Natural killer cell (primary cell): ENCODE results near the gene OSBPL10. TPM values are rescaled to one million over a fixed set of nuclear protein-coding genes. Genes with fewer than 3 reads are reported as not detected.
A peak's percentile ranks its signal among the peaks of the same experiment; 100 is the strongest.
"Not testable (repeated sequence)": the region's sequence is repeated elsewhere in the genome, so short reads cannot be mapped to it uniquely, and the experiment has no call there.

Source experiments
- ATAC-seq, 3 donors: fragments of 150-1000 bp in 2 of 3; fragments of 200-7000 bp in 1 of 3; cut with Tn5 transposase; 1 replicate in 1 of 3; 2 replicates in 2 of 3; pipeline ENCODE4 v1.10.0; 2021; ENCODE audit warnings: mild to moderate bottlenecking in 2 of 3, moderate library complexity in 2 of 3
- DNase-seq, 2 donors: peaks; one replicate each; pipeline versions ENCODE4 v3.0.0 to v3.0.0-alpha.2; 2013 to 2021; ENCODE audit warnings: mixed read lengths in 1 of 2
- H3K27ac ChIP-seq: one replicate; pipeline ENCODE4 v1.5.1; 2013; ENCODE audit warnings: mild to moderate bottlenecking, low read length
- H3K27me3 ChIP-seq: one replicate; pipeline ENCODE4 v1.6.1; 2013; ENCODE audit warnings: low read length; ENCODE audit not compliant: control insufficient read depth, insufficient read depth
- H3K36me3 ChIP-seq: one replicate; pipeline ENCODE4 v1.6.1; 2013; ENCODE audit warnings: low read length; ENCODE audit not compliant: control insufficient read depth, insufficient read depth
- H3K4me1 ChIP-seq: one replicate; pipeline ENCODE4 v1.6.1; 2013; ENCODE audit warnings: low read length; ENCODE audit not compliant: control insufficient read depth, insufficient read depth
- H3K4me3 ChIP-seq: one replicate; pipeline ENCODE4 v1.5.1; 2013; ENCODE audit warnings: low read length
- H3K9me3 ChIP-seq: one replicate; pipeline ENCODE4 v1.6.1; 2013; ENCODE audit warnings: low read length; ENCODE audit not compliant: control insufficient read depth, insufficient read depth
- H3K27ac Mint-ChIP-seq, 2 donors: one replicate each; pipeline ENCODE4 v1.8.0; 2022; ENCODE audit warnings: mild to moderate bottlenecking in 2 of 2, mixed read lengths in 2 of 2, moderate library complexity in 1 of 2
- H3K27me3 Mint-ChIP-seq, 2 donors: one replicate each; pipeline ENCODE4 v1.8.0; 2022; ENCODE audit warnings: low read depth in 2 of 2, mixed read lengths in 2 of 2
- H3K36me3 Mint-ChIP-seq: one replicate; pipeline ENCODE4 v1.8.0; 2022; ENCODE audit warnings: mixed read lengths
- H3K4me1 Mint-ChIP-seq, 2 donors: one replicate each; pipeline ENCODE4 v1.8.0; 2022; ENCODE audit warnings: mixed read lengths in 2 of 2
- H3K4me3 Mint-ChIP-seq: one replicate; pipeline ENCODE4 v1.8.0; 2022; ENCODE audit warnings: mild to moderate bottlenecking, moderate library complexity, mixed read lengths
- H3K9me3 Mint-ChIP-seq, 2 donors: one replicate each; pipeline ENCODE4 v1.8.0; 2022; ENCODE audit warnings: mixed read lengths in 2 of 2
- WGBS: methylation state at CpG from one replicate; pipeline ENCODE4 v1.1.7; 2013; ENCODE audit warnings: missing lambda C conversion rate; ENCODE audit not compliant: insufficient coverage; 5-methylcytosine and 5-hydroxymethylcytosine counted together
- intact Hi-C: fragments of 100-400 bp; cut with micrococcal nuclease; formaldehyde crosslinking; loops from one replicate; pipeline ENCODE4 v1.14.2; 2022
- total RNA-seq, 4 donors: library from RNA; stranded (reverse); fragments of 120-200 nt in 1 of 4; gene quantifications; one replicate each; pipeline versions ENCODE4 v1.2.3 to v1.2.4, GENCODE V29; 2013 to 2022
- TF ChIP-seq, protein P1 (sequence below): fragments of 200-600 bp; IDR thresholded peaks from one replicate; pipeline ENCODE4 v1.8.0; 2022; ENCODE audit warnings: antibody characterized with exemption

Gene OSBPL10
- total RNA-seq, 3 donors from 2014 or later (not counting 1 experiment from before 2014, with no cell fraction given) = 1.00 to 3.6 (median 1.6) TPM

DNA sequence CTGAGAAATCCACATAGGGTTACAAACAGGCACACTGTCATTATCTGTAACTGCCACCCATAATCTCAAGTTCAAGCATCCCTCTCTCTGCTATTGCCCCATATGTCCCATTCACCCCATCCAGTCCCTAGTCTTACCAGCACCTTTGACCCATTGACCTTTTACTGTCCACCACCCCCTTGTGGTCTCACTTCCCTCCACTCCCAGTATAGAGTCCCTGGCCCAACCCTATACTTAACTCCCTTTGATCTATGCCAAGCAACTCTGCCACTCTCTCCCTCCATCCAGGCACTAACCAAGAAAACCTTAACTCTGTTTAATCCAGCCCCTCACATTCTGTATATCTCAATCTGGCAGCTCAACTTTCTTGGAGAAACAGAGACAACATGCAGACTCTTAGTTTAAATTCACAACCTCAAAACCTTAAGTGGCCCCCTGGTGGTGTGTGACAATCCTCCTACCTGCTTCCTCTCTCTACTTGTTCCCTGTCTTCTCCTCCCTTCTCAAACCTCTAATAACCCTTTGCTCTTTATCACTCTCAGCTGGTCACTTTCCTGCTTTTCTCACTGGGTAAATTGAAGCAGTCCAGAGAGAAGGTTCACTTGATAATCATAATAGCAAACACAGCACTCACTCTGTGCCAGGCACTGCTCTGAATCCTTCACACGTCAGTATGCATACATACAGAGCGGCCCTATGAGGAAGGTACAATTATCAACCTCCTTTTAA lies 285.6 kb downstream of the OSBPL10 start:
- no peak overlapping the region for H3K27ac ChIP-seq
- H3K27ac Mint-ChIP-seq = no peak overlapping the region
- no peaks in the 10 kb centered on the region for H3K9me3 ChIP-seq
- intact Hi-C loops = no loop called here
- H3K4me3 Mint-ChIP-seq = no peak overlapping the region
- H3K36me3 ChIP-seq = no peaks in the 10 kb centered on the region
- H3K27me3 ChIP-seq = no peaks in the 10 kb centered on the region
- TF ChIP-seq, protein P1, sequence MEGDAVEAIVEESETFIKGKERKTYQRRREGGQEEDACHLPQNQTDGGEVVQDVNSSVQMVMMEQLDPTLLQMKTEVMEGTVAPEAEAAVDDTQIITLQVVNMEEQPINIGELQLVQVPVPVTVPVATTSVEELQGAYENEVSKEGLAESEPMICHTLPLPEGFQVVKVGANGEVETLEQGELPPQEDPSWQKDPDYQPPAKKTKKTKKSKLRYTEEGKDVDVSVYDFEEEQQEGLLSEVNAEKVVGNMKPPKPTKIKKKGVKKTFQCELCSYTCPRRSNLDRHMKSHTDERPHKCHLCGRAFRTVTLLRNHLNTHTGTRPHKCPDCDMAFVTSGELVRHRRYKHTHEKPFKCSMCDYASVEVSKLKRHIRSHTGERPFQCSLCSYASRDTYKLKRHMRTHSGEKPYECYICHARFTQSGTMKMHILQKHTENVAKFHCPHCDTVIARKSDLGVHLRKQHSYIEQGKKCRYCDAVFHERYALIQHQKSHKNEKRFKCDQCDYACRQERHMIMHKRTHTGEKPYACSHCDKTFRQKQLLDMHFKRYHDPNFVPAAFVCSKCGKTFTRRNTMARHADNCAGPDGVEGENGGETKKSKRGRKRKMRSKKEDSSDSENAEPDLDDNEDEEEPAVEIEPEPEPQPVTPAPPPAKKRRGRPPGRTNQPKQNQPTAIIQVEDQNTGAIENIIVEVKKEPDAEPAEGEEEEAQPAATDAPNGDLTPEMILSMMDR = no peak
- no peaks in the 10 kb centered on the region for H3K36me3 Mint-ChIP-seq
- WGBS = no CpG with 5 or more reads among the region's 2 CpGs
- no peak overlapping the region for H3K4me3 ChIP-seq
- H3K4me1 ChIP-seq = no peaks in the 10 kb centered on the region
- peaks cover 0 to 7% of the 10 kb centered on the region in 2 donors for H3K27me3 Mint-ChIP-seq
- ATAC-seq (peak in 1 of 3 donors; percentile 48), DNase-seq (peak in 1 of 2 donors; percentile 51)
- H3K9me3 Mint-ChIP-seq = no peaks in the 10 kb centered on the region
- H3K4me1 Mint-ChIP-seq = no peaks in the 10 kb centered on the region

DNA sequence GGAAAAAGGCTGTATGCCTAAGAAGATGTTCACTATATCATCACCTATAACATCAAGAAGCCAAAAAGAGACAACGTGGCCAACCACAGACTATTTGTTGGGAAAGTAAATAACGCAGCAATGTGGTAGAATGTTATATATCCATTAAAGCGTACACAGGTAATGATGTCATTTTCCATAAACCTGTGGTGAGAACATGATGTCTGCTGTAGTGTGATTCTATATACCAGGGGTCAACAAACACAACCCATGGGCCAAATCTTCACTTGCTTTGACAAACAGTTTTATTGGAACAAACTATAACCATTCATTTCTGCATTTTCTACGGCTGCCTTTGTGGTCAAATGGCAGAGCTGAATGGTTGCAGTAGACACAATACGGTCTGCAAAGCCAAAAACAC lies 287.7 kb downstream of the OSBPL10 start:
- H3K4me3 ChIP-seq = no peak overlapping the region
- intact Hi-C loops = no loop called here
- no peak for ATAC-seq
- no peaks in the 10 kb centered on the region for H3K9me3 ChIP-seq
- H3K4me3 Mint-ChIP-seq = no peak overlapping the region
- WGBS = 90% methylated on average over 2 of the region's 5 CpGs
- H3K4me1 Mint-ChIP-seq = no peaks in the 10 kb centered on the region
- H3K4me1 ChIP-seq = no peaks in the 10 kb centered on the region
- no peaks in the 10 kb centered on the region for H3K27me3 ChIP-seq
- no peaks in the 10 kb centered on the region for H3K36me3 ChIP-seq
- H3K27ac ChIP-seq = no peak overlapping the region
- peaks cover 3 to 4% of the 10 kb centered on the region in 2 donors for H3K9me3 Mint-ChIP-seq
- TF ChIP-seq, protein P1 = no peak
- H3K27ac Mint-ChIP-seq = no peak overlapping the region
- no peaks in the 10 kb centered on the region for H3K36me3 Mint-ChIP-seq
- peaks cover 3 to 7% of the 10 kb centered on the region in 2 donors for H3K27me3 Mint-ChIP-seq
- no peak for DNase-seq

DNA sequence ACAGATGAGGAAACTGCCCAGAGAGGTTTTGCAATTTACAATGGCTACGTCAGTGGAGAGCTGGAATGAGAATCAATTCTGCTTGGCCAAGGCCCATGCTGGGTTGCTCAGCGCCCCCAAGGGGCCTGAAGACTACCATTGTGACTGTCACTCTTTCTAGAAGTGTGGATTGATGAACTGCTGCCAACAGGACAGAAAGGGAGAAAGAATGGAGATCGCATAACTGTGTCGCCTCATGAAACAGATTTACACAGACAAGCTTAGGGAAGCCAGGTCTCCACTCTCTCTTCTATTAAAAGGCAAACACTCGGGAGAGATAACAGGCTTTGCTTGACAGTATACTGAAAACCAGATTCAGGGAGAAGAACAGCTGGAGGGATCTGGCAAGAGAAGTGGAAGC lies 288.3 kb downstream of the OSBPL10 start:
- ATAC-seq = no peak
- Mint-ChIP-seq H3K9me3 (peaks cover 3 to 4% of the 10 kb centered on the region in 2 donors), H3K4me3 (no peak overlapping the region), H3K36me3 (no peaks in the 10 kb centered on the region), H3K27ac (no peak overlapping the region), H3K27me3 (peaks cover 3 to 7% of the 10 kb centered on the region in 2 donors), H3K4me1 (no peaks in the 10 kb centered on the region)
- no peaks in the 10 kb centered on the region for H3K9me3 ChIP-seq
- WGBS = 87% methylated on average over 5 of the region's 5 CpGs
- H3K27ac ChIP-seq = no peak overlapping the region
- no peaks in the 10 kb centered on the region for H3K36me3 ChIP-seq
- no peak for DNase-seq
- intact Hi-C loops = no loop called here
- no peaks in the 10 kb centered on the region for H3K4me1 ChIP-seq
- TF ChIP-seq, protein P1 = no peak
- no peaks in the 10 kb centered on the region for H3K27me3 ChIP-seq
- H3K4me3 ChIP-seq = no peak overlapping the region

DNA sequence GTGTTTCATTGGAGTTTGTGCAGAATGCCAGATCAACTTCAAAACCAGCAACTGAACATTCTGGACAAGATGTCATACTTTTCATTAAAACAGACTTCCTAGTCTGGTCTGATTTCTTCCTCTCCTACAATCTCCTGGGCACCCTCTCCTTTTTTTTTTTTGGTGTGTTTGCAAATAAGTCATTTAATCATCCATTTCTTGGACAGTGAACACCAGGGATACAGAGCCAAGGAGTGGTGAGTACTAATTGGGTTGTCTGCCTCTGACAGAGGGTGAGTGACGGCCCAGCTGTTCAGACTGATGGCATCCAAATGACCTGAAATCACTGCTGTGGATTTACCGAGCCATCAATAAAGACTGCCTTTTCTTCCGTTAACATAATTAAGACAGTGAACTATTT lies 290.3 kb downstream of the OSBPL10 start:
- Mint-ChIP-seq H3K4me3 (no peak overlapping the region), H3K4me1 (no peaks in the 10 kb centered on the region), H3K27ac (no peak overlapping the region), H3K9me3 (peaks cover 3 to 4% of the 10 kb centered on the region in 2 donors), H3K36me3 (no peaks in the 10 kb centered on the region), H3K27me3 (peaks cover 3 to 7% of the 10 kb centered on the region in 2 donors)
- WGBS = 97% methylated on average over 3 of the region's 3 CpGs
- Histone ChIP-seq H3K9me3 (no peaks in the 10 kb centered on the region), H3K4me3 (no peak overlapping the region), H3K36me3 (no peaks in the 10 kb centered on the region), H3K27ac (no peak overlapping the region), H3K27me3 (no peaks in the 10 kb centered on the region), H3K4me1 (no peaks in the 10 kb centered on the region)
- intact Hi-C loops = no loop called here
- TF ChIP-seq, protein P1 = no peak
- ATAC-seq (no peak), DNase-seq (no peak)

DNA sequence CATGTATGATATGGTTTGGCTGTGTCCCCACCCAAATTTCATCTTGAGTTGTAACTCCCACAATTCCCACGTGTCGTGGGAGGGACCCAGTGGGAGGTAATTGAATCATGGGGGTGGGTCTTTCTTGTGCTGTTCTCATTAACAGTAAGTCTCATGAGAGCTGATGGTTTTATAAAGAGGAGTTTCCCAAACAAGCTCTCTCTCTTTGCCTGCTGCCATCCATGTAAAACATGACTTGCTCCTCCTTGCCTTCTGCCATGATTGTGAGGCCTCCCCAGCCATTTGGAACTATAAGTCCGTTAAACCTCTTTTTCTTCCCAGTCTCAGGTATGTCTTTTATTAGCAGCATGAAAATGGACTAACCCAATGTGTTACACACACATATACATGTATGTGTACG lies 291.5 kb downstream of the OSBPL10 start:
- H3K9me3 ChIP-seq, H3K27ac ChIP-seq, H3K27ac Mint-ChIP-seq, H3K36me3 ChIP-seq, H3K4me1 ChIP-seq, H3K4me1 Mint-ChIP-seq, H3K4me3 ChIP-seq, H3K4me3 Mint-ChIP-seq, intact Hi-C loops, H3K27me3 Mint-ChIP-seq, ATAC-seq, H3K36me3 Mint-ChIP-seq, H3K9me3 Mint-ChIP-seq, H3K27me3 ChIP-seq, DNase-seq: not testable (repeated sequence)
- WGBS = 92% methylated on average over 2 of the region's 4 CpGs
